Measurements from ENCODE around the gene RO60.
A peak's percentile ranks its signal among the peaks of the same experiment; 100 is the strongest.

RO60 gene

DNA sequence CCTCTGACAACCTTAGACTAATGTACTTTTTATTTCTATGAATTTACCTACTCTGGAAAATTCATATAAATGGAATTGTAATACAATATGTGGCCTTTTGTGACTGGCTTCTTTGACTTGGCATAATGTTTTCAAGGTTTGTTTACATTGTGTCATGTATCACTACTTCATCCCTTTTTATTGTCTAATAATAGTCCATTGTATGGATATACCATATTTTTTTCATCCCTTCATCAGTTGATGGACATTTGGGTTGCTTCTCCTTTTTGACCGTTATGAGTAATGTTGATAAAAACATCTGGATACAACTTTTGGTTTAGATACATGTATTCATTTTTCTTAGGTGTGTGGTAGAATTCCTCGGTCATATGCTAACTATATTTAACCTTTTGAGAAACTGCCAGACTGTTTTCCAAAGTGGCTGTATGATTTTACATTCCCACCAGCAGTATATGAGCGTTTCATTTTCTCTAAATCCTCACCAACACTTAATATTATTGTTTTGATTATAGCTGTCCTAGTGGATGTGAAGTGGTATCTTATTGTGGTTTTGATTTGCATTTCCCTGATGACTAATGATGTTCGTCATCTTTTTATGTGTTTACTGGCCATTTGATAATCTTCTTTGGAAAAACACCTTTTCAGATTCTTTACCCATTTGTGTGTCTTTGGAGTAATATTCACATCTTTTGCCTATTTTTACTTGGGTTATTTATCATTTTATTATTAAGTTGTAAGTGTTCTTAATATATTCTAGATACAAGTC lies 3.5 kb downstream of the RO60 start:
- DNase-seq: no peak

DNA sequence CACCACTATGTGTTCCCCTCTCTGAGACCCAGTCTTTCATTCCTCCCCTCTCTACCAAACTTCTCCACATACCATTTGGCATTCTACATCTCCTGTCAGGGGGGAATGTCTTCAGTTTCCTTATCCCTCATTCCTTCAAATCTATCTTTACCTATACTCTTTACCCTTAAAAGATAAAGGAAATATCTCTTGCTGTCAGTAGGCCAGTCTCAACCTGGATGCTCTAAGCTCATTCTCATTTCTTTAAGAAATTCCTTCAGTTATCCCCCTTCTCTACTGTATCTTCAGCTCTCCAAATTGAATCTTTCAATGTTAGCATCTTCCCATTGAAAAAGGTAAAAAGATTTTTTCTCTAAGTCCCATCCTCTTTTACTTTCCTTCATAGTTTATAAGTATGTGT lies 6.5 kb downstream of the RO60 start:
- no peak for DNase-seq

DNA sequence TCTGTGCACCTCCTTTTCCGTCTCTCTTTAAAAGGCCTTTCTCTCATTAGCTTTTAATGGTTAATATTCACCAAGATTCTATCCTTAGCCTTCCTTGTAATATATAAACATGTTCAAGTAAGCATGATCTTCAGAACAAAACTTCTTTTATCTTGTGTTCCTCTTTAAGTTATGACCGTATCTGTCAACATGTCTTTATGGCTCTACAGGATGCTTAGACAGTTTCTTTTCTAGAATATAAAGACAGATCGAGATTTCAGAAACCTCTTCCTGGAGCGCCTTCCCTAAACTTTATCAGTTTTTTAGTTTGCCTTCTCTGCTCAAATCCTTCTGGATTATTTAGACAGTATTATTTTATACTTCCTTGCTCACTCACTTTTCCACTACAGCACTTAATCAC lies 7.2 kb downstream of the RO60 start:
- no peak for DNase-seq

DNA sequence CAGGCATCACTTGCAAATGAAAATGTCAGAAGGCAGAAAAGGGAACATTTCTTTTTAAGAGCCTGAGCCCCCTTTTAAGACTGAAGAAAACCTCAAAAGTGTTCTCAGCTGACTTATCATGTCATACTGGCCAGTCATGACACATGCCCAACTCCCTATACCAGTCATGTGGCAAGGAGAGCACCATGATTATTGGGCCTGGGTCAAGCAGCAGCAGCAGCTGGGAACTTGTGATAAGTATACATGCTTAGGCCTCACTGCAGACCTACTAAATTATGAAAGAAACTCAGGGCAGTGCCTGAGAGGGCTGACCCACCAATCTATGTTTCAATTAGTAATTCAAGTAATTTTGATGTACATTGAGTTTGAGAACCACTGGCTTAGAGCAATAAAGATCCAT lies 8.6 kb downstream of the RO60 start:
- no peak for DNase-seq

DNA sequence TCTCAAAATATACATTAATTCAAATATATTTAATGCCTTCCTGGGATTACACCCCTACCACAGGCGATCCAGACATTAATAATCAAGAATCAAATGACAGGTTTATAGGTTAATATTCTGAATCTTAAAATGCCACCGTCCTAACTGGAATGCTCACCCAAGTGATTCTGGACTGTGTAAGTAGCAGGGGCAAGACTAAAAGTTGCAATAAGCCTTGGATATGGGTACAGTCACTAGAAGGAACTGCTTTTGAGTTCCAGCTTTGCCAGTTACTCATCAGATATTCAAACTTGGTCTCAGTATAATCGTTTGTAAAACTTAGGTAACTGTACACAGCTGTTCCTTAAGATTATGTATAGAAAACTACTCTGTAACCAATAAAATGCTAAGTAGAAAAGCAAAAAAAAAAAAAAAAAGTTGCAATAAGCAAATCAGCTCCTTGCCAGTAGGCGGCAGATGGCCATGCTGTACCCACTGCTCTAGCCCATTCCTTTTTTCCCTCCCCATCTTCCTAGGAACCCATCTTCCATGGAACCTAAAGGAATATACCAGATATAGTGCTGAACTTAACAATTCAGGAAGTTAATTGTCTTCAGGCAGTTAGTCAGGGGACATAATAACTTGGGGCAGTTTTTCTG lies 10.5 kb downstream of the RO60 start:
- no peak for DNase-seq

DNA sequence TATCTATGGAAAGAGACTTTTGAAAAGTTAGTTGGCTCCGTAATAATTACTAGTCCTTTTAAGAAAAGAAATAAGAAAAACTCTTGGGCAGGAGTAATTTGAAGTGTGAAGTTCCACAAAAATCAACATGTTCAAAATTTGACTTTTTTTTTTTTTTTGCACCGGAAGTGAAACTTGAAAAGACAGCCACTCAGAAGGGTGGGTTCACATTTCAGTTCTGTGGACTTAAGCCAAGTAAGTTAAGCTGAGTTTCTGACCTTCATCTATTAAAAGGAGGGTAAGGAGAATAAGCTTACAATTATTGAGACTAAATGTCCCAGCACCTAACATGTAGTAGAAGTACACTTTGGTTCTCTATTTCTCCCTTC lies 11.0 kb downstream of the RO60 start:
- no peak for DNase-seq

- DNase-seq: no peak
Observed at GRCh38 chr1:193070942-193071341, 11.5 kb downstream of the RO60 start.

GRCh38 chr1:193077991-193078390 lies 18.6 kb downstream of the RO60 start:
- DNase-seq: no peak

- no peak for DNase-seq
Observed at GRCh38 chr1:193079187-193079586, 19.8 kb downstream of the RO60 start.

- DNase-seq: no peak
Observed at GRCh38 chr1:193083365-193084088, 24.1 kb downstream of the RO60 start.

DNA sequence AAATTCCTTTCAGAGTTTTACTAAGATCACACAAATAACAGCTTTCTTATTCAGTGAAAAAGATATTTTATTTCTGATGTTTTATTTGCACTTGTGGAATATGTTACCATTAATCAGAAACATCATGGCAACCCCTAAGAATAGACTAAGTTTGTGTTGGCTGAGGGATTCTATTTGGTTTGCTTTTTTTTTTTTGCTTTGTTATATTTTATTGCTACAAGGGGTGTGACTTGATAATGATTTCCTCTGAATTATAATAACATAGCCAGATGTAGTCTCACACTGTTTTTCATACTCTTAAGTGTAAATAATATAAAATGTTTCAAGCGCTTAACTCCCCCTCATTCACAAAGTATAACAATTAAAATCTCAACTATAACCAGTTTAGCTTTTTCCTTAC lies 25.9 kb downstream of the RO60 start:
- DNase-seq: no peak

DNA sequence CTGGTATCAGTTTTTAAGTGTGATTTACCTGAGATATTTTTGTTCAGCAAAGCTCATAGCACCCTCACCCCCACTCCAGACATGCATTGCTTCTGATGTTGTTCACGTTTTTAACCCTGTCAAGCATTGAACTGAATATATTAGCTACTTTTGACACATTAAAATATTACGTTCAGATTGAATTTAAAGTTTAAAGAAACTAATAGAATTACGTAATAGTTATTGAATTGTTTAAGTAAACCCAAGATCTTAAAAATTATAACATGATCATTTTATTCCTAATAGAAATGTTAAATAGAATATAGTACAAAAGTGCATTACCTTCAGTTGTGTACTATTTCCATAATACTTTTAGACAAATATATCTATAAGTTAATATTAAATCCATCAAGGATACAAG lies 26.9 kb downstream of the RO60 start:
- DNase-seq: no peak

DNA sequence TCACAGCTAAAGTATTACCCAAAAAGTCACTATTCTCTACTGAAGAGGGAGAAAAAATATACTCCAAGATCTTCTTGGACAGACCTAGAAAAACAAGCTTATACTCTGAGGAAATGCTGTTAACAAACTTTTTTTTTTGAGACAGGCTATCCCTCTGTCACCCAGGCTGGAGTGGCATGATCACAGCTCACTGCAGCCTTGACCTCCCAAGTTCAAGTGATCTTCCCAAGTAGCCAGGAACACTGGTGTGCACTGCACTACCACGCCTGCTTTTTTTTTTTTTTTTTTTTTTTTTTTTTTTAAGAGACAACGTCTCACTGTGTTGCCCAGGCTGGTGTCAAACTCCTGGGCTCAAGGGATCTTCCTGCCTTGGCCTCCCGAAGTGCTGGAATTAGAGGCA lies 28.5 kb downstream of the RO60 start:
- DNase-seq: no peak

DNA sequence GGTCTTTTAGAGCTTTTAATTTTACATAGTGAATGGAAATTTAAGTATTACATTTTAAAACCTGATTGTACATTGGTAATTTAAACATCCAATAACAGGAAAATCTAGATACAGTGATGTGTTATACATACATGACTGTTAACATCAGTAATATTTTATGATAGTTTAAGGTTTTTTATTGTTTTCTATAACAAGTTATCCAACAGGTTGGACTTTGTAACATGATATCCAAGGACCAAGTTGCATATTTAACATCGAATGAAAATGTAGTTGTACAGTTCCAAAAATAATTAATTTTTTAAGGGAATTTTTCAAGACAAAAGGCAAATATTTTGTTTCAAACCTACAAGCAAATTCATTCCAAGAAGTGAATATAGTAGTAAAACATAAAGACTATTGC lies 31.5 kb downstream of the RO60 start:
- DNase-seq: no peak

DNA sequence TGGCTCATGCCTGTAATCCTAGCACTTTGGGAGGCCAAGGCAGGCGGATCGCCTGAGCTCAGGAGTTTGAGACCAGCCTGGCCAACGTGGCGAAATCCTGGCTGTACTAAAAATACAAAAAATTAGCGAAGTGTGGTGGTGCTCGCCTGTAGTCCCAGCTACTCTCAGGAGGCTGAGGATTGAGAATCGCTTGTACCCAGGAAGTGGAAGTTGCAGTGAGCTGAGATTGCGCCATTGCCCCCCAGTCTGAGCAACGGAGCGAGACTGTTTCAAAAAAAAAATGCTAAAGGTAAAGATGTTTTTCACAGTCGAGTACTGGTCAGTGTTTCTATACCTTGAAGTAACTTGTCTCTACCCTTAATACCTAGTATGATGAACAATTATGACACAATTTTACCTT lies 34.7 kb downstream of the RO60 start:
- no peak for DNase-seq

DNA sequence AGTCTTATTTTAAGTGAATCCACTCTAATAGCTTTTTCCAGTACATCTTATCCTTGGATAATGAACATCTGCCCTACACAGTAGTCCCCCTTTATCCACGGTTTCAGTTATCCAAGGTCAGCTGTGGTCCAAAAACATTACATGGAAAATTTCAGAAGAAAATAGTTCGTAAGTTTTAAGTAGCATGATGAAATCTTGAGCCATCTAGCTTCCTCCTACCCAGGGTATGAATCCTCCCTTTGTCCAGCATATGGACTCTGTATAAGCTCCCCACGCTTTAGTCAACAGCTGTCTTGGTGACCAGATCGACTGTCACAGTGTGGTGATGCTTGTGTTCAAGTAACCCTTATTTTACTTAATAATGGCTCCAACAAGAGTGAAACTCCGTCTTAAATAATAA lies 43.2 kb downstream of the RO60 start:
- no peak for DNase-seq

- DNase-seq: no peak
Observed at GRCh38 chr1:193103759-193104501, 44.5 kb downstream of the RO60 start.

DNA sequence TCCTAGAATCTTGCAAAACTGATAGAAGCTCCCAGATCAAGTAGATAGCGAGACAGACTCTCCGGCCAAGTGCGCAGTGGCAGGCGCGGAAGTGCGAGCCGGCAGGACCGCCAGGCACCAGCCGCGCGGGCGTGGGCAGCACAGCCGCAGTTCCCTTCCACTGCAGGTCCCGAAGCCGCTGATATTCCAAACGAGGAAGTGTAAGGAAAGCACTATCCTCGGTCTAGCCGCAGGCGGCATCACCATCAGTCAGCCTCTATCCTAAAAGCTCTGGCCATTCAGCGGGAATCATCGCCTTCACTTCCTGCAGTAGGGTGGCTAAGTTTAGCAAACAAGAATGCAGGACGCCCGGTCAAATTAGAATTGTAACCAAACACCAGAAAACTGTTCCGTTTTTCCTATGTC lies 45.1 kb downstream of the RO60 start:
- peak; percentile 20 for DNase-seq

DNA sequence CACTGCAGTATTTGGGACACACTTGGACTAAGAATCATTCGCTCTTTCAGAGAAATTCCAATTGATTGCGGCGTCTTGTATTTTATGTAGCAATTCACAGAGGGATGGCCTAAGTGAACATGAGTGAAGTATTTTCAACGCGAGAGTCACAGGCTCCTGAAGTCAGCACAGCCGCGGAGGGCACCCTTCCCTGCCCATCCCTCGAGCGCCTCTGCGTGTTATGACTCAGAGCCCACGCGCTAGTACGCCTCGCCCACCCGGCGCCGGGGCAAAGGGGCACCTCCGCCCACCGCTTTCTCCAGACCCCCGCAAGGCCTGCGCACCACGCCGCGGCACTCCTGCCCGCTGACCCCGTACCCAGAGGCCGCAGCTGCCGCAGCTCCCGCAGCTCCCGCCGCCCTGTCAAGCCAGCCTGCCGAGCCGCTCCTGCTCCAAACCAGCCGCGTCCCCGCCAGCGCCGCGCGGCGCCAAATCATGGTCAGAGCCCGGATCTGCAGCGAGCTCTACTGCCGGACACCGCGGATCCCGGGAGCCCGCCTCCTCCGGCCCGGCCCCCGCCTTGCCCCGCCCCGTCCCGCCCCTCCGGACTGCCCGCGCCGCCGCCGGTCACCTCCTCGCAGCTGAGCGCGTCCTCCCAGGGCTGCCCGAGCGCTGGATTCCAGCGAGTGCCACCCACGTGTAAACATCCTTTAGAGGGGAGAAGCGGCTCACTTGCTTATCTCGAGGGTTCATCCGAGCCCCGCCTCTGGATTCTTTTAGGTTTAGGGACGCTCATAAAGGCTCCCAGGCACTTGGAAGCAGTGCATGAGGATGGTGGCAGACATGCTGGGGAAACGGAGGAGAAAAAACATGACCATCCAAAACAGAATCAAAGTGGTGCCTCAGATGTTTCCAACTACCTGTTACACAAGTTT lies 45.8 kb downstream of the RO60 start, which contains the start of gene GLRX2:
Gene GLRX2 (minus strand): TSS at position 508 of the 914 bp plus-strand sequence. CDS start 32 bp downstream, at position 476.
- peak; percentile 62 for DNase-seq

DNA sequence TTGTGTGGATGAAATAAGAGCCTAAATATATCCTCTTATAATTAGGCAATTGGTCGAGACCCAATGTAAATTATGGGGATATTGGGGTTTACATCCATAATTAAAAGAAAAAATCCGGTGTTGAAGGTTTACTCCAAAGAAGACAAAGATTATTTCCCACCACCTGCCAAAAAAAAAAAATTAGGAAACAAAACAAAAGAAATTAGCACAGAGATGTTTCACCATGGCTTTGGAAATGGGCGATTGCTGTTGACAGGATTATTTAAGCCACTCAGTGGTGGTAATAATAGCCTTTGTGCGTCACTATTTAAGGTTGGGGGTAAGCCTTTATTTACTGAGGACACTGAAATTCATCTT lies 46.4 kb downstream of the RO60 start:
- DNase-seq: no peak

GRCh38 chr1:193108471-193108870 lies 49.1 kb downstream of the RO60 start:
- no peak for DNase-seq

All from CD4-positive, alpha-beta T cell treated with Interleukin-15 for 1 hour (primary cell).